Measurements from ENCODE around the gene PTPRG. TPM values are rescaled to one million over a fixed set of nuclear protein-coding genes. Genes with fewer than 3 reads are reported as not detected.

The PTPRG gene
- total RNA-seq, 1 donor from 2014 or later = 3.7 TPM

DNA sequence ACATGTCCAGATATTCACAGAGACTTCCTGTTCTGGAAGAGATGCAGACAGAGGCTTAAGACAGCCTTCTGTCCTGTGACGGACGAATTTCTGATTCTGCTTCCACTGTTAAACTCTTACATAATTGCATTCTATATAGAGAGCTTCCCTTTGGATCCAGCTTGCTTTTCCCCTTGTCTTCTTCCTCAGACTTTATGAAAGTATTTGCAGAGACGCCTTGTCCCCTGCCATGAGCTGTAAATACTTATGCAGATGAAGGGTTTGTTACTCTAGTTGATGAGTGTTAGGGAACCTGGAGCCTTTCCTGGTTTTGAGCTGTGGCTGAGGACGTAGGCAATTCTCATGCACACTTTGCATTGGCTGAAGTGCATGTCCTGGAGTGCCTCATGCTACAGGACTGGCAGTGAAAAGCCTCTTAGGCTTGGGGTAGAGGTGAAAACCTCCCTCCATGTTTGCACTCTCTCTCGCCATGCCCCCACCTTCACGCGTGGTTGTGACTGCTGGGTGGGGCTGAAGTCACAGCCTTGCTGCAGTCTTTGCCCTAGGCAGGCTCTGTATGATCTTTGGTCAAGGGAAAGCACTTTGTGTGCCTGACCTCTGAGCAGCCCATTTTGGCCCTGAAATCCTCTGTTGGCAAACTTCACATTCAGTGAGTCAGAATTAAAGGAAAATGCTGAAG lies 286.6 kb downstream of the PTPRG start:
- Mint-ChIP-seq H3K9me3 (no peaks in the 10 kb centered on the region), H3K4me1 (ENCODE audit: low read depth) (no peaks in the 10 kb centered on the region), H3K36me3 (ENCODE audit: low read depth) (no peaks in the 10 kb centered on the region), H3K27me3 (ENCODE audit: insufficient read depth) (peaks cover 2% of the 10 kb centered on the region), H3K4me3 (no peak overlapping the region), H3K27ac (no peak overlapping the region)
- no peak for DNase-seq (ENCODE audit: low spot score)
- intact Hi-C loops (cut with micrococcal nuclease) = no loop called here

DNA sequence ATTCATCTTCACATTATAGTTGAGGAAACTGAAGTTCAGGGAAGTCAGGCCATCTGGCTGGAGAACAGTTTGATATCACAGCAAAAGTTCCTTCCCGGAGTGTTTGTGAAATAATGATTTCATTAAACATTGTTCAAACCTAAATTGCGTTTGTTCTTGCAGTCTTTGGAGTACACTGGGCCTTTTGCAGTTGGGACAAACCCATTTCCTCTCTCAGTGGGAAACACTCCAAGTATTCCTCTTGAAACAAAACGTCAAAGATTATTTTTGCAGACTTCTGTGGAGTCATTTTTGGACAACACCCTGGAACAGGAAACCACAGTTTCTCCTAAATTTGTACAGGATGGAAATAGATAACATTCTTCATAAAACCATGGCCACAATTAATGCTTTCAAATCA lies 287.5 kb downstream of the PTPRG start:
- Mint-ChIP-seq H3K27ac (no peak overlapping the region), H3K27me3 (ENCODE audit: insufficient read depth) (peaks cover 2% of the 10 kb centered on the region), H3K9me3 (no peaks in the 10 kb centered on the region), H3K4me3 (no peak overlapping the region), H3K36me3 (ENCODE audit: low read depth) (no peaks in the 10 kb centered on the region), H3K4me1 (ENCODE audit: low read depth) (no peaks in the 10 kb centered on the region)
- DNase-seq (ENCODE audit: low spot score) = no peak
- intact Hi-C loops (cut with micrococcal nuclease) = no loop called here

DNA sequence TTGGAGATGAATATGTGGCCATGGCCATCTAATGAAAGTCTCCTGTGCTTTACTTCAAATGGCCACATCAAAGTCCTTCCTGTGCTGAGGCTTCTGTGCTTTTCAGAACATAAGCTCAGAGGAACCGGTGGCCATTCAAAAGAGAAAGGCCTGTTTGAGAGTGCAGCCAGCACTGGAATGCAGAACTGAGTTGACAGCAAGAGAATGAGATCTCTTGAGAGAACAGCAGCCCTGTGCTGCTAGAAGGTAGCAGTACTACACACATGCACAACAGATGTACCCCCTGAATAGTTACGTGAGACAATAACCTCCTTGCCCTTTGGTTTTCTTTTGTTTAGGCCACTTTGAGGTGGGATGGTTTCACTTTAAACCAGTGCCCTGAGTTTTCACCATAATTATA lies 292.5 kb downstream of the PTPRG start:
- no peaks in the 10 kb centered on the region for H3K9me3 Mint-ChIP-seq
- DNase-seq (ENCODE audit: low spot score) = no peak
- intact Hi-C loops (cut with micrococcal nuclease) = no loop called here
- no peak overlapping the region for H3K4me3 Mint-ChIP-seq
- H3K27me3 Mint-ChIP-seq (ENCODE audit: insufficient read depth) = peaks cover 2% of the 10 kb centered on the region
- no peaks in the 10 kb centered on the region for H3K4me1 Mint-ChIP-seq (ENCODE audit: low read depth)
- H3K27ac Mint-ChIP-seq = no peak overlapping the region
- H3K36me3 Mint-ChIP-seq (ENCODE audit: low read depth) = no peaks in the 10 kb centered on the region

DNA sequence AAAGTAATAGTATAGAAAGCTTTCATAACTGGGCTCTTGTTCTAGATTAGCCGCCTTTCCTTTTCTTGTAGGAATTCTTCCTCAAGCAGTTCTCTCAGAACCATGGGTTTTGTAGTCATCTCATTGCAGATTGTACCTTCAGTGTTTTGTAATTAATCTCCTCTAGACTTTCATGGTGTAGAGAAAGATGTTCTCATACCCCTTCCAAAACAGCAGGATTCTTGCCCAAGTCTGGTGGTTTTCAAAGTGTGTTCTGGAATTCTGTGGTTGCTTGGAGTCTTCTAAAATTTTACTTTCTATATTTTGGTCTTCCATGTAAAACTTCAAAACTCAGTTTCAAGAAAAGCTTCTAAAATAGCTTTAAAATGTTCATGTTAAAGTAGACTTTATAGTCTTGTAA lies 293.8 kb downstream of the PTPRG start:
- no peak for DNase-seq (ENCODE audit: low spot score)
- intact Hi-C loops (cut with micrococcal nuclease) = no loop called here
- H3K27me3 Mint-ChIP-seq (ENCODE audit: insufficient read depth) = peaks cover 2% of the 10 kb centered on the region
- no peaks in the 10 kb centered on the region for H3K9me3 Mint-ChIP-seq
- H3K36me3 Mint-ChIP-seq (ENCODE audit: low read depth) = no peaks in the 10 kb centered on the region
- H3K4me1 Mint-ChIP-seq (ENCODE audit: low read depth) = no peaks in the 10 kb centered on the region
- H3K4me3 Mint-ChIP-seq = no peak overlapping the region
- no peak overlapping the region for H3K27ac Mint-ChIP-seq

DNA sequence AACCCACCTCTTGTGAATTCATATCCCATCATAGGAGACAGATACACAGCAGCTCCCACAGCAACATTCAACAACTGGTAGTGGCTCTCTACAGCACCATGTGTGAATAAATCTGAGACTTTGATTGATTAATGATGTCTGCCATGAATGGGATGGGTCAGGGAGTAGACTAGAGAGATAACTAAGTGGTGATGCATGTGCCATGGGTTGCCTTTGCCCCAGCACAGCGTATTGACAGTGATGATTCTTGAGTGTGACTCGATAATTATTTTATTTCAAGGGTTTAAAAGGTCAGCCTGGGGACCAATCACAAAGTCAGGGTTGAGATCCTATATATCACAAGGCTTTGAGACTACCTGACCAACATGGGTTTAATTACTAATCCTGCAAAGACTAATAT lies 295.9 kb downstream of the PTPRG start:
- no peaks in the 10 kb centered on the region for H3K9me3 Mint-ChIP-seq
- H3K27ac Mint-ChIP-seq = no peak overlapping the region
- no peak overlapping the region for H3K4me3 Mint-ChIP-seq
- H3K36me3 Mint-ChIP-seq (ENCODE audit: low read depth) = no peaks in the 10 kb centered on the region
- no peak for DNase-seq (ENCODE audit: low spot score)
- H3K4me1 Mint-ChIP-seq (ENCODE audit: low read depth) = no peaks in the 10 kb centered on the region
- peaks cover 2% of the 10 kb centered on the region for H3K27me3 Mint-ChIP-seq (ENCODE audit: insufficient read depth)
- intact Hi-C loops (cut with micrococcal nuclease) = no loop called here

DNA sequence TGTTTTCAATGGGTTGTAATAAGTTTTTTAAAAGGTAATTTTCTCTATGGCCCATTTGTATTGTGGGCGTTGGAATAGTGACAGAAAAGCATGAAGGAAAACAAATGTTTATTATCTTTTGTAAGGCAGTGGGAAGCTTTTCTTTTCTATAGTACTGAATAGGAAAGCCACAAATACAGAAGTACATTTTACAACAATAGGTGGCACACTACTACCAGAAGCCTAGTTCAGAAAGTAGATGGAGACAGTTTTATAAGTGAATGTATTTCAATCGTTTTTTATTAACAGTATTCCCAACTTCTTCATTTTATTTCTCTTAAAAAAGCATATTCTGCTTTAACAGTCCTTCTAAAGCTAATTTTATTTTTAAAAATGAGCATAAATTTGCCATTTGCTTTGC lies 296.7 kb downstream of the PTPRG start:
- Mint-ChIP-seq H3K36me3 (ENCODE audit: low read depth) (no peaks in the 10 kb centered on the region), H3K27me3 (ENCODE audit: insufficient read depth) (peaks cover 2% of the 10 kb centered on the region), H3K27ac (no peak overlapping the region), H3K4me3 (no peak overlapping the region), H3K9me3 (no peaks in the 10 kb centered on the region), H3K4me1 (ENCODE audit: low read depth) (no peaks in the 10 kb centered on the region)
- no peak for DNase-seq (ENCODE audit: low spot score)
- intact Hi-C loops (cut with micrococcal nuclease) = loop anchor here (2.0 kb wide), 1 partner anchor 331 kb away; no protein-coding TSS in a partner anchor

DNA sequence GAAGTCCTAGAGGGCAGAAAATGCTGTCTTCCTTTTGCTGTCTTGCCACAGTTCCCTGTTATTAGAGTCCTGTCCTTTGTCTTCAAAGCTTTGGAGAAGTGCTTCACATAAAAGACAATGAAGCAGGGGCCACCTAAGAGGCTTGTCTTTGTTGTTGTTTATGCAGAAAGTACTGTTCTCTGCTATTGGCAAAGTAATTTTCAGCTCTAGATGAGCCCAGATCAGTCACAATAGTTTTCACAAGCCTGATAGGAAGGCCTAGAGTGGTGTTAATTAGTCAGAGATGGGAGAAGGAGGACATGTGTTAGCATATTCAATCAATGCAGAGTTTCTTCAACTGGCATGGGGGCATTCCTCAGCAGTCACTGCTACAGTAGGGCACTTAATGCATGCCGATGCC lies 300.0 kb downstream of the PTPRG start:
- no peaks in the 10 kb centered on the region for H3K27me3 Mint-ChIP-seq (ENCODE audit: insufficient read depth)
- no peaks in the 10 kb centered on the region for H3K4me1 Mint-ChIP-seq (ENCODE audit: low read depth)
- H3K9me3 Mint-ChIP-seq = no peaks in the 10 kb centered on the region
- H3K27ac Mint-ChIP-seq = no peak overlapping the region
- intact Hi-C loops (cut with micrococcal nuclease) = no loop called here
- no peak overlapping the region for H3K4me3 Mint-ChIP-seq
- no peaks in the 10 kb centered on the region for H3K36me3 Mint-ChIP-seq (ENCODE audit: low read depth)
- no peak for DNase-seq (ENCODE audit: low spot score)

DNA sequence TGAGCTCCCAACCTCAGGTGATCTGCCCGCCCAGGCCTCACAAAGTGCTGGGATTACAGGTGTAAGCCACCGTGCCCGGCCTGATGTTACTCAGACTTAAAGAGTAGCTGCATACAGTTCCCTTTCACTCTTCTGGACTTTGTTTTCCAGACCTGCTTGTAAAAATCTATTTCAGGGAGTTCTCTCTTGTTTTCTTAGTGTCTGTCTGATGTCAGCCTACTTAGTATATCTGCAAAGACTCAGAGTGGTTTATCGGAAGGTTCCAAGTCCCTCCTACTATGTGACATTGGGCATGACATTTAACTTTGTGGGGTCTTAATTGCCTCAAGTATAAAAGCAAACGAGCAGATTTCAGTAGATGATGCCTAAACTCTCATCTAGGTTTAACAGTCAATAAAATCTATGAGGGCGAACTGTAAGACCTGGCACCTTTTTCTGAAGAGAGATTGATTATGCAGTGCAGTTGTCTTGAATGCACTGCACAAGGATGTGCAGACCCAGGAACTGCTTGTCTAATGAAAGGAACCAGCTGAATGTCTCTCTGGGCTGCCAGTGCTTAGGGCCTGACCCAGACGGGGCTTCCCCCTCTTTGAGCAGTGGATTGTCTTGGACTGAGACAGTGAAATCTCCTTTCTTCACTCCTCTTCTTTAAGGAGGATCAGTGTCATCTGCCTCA lies 301.4 kb downstream of the PTPRG start:
- Mint-ChIP-seq H3K27me3 (ENCODE audit: insufficient read depth) (no peaks in the 10 kb centered on the region), H3K9me3 (no peaks in the 10 kb centered on the region), H3K4me1 (ENCODE audit: low read depth) (no peaks in the 10 kb centered on the region), H3K4me3 (no peak overlapping the region), H3K27ac (no peak overlapping the region), H3K36me3 (ENCODE audit: low read depth) (no peaks in the 10 kb centered on the region)
- no peak for DNase-seq (ENCODE audit: low spot score)
- intact Hi-C loops (cut with micrococcal nuclease) = no loop called here

DNA sequence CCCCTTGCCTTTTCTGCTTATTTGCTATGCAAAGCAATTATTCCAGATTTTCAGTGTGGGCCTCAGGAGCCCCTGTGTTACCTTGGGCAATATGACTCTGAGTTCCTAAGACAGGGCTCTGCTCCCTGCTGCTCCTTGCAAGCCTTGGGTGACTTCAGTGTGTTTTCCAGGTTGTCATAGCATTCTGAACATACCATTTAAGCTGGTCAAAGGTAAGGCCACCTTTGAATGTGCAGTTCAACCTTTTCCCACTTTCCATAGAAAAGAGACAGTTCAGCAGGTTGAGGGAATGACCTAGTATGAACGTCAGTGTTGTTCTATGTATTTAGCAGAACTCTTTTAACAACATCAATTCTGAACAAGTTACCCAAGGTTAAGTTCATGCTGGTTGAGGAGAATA lies 302.2 kb downstream of the PTPRG start:
- intact Hi-C loops (cut with micrococcal nuclease) = no loop called here
- H3K27me3 Mint-ChIP-seq (ENCODE audit: insufficient read depth) = no peaks in the 10 kb centered on the region
- no peak for DNase-seq (ENCODE audit: low spot score)
- no peaks in the 10 kb centered on the region for H3K36me3 Mint-ChIP-seq (ENCODE audit: low read depth)
- H3K4me1 Mint-ChIP-seq (ENCODE audit: low read depth) = no peaks in the 10 kb centered on the region
- H3K27ac Mint-ChIP-seq = no peak overlapping the region
- H3K4me3 Mint-ChIP-seq = no peak overlapping the region
- H3K9me3 Mint-ChIP-seq = no peaks in the 10 kb centered on the region

DNA sequence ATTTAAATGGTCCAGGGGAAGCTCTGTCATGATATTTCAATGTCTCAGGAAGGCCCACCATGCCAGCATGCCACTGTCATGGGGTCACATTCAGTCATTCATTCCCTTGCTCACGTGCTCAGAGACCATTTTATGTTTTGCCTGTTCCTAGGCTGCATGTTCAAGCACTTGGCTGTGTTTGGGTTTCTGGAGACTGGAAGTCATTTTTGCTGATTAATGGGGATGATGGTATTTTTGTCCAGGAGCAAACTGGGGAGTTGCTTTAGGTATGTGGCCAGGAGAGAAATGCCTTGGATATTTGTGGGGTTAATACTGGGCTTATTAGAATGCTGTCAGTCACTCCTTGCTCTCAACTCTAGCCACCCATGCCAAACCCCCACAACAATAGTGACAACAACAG lies 303.5 kb downstream of the PTPRG start:
- H3K4me3 Mint-ChIP-seq = no peak overlapping the region
- no peaks in the 10 kb centered on the region for H3K27me3 Mint-ChIP-seq (ENCODE audit: insufficient read depth)
- H3K9me3 Mint-ChIP-seq = no peaks in the 10 kb centered on the region
- DNase-seq (ENCODE audit: low spot score) = no peak
- H3K27ac Mint-ChIP-seq = no peak overlapping the region
- no peaks in the 10 kb centered on the region for H3K36me3 Mint-ChIP-seq (ENCODE audit: low read depth)
- intact Hi-C loops (cut with micrococcal nuclease) = no loop called here
- H3K4me1 Mint-ChIP-seq (ENCODE audit: low read depth) = no peaks in the 10 kb centered on the region

DNA sequence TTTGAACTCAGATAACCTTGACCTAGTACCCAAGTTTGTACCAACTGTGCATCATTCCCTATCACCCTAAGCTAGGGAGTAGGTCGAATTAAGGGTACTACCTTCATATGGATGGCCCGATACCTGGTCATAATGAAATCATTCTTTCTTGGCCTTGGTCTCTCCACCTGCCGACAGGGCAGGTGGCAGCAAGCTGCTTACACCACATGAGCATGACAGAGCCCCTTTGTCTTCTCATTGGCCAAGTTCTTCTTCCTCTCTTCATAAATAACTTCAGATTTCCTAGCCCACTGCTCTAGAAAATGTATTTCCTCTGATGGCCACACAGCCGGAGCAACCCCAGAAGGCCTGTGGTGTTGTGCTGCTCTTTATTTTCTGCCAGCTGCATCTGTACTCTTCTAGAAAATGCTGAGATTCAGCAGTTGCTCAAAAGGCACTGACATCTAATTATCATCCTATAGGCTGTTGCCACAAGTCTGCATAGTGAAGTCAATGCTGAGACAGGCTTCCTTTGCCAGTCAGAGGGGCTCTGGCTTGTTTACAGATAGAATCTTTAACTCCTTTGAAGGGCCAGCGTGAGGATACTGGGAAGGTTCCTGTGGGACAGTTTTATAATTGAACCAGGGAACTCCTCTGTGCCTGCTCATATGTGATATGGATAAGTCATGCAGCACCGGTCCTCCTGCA lies 304.2 kb downstream of the PTPRG start:
- Mint-ChIP-seq H3K36me3 (ENCODE audit: low read depth) (no peaks in the 10 kb centered on the region), H3K4me1 (ENCODE audit: low read depth) (no peaks in the 10 kb centered on the region), H3K27me3 (ENCODE audit: insufficient read depth) (no peaks in the 10 kb centered on the region), H3K27ac (no peak overlapping the region), H3K4me3 (no peak overlapping the region), H3K9me3 (no peaks in the 10 kb centered on the region)
- DNase-seq (ENCODE audit: low spot score) = no peak
- intact Hi-C loops (cut with micrococcal nuclease) = no loop called here

DNA sequence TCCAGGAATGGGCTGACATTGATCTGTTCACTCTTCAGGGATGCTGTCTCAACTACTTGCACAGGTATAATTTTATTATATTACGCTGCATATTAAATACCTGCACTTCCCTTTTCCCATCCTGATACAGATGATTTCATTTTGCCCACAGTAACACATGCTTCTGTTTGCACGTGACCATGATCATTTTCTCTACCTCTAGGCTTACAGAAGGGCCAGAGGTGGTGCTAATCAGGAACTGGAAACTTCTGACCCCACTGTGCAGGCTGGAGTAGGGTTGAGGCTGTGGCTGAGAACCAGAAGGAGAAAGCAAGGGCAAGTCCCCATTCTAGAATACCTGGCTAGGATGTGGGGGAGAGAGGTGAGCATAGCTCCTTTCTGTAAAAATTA lies 304.8 kb downstream of the PTPRG start:
- H3K27ac Mint-ChIP-seq = no peak overlapping the region
- no peaks in the 10 kb centered on the region for H3K9me3 Mint-ChIP-seq
- intact Hi-C loops (cut with micrococcal nuclease) = no loop called here
- H3K4me1 Mint-ChIP-seq (ENCODE audit: low read depth) = no peaks in the 10 kb centered on the region
- no peak overlapping the region for H3K4me3 Mint-ChIP-seq
- H3K36me3 Mint-ChIP-seq (ENCODE audit: low read depth) = no peaks in the 10 kb centered on the region
- no peak for DNase-seq (ENCODE audit: low spot score)
- H3K27me3 Mint-ChIP-seq (ENCODE audit: insufficient read depth) = no peaks in the 10 kb centered on the region

DNA sequence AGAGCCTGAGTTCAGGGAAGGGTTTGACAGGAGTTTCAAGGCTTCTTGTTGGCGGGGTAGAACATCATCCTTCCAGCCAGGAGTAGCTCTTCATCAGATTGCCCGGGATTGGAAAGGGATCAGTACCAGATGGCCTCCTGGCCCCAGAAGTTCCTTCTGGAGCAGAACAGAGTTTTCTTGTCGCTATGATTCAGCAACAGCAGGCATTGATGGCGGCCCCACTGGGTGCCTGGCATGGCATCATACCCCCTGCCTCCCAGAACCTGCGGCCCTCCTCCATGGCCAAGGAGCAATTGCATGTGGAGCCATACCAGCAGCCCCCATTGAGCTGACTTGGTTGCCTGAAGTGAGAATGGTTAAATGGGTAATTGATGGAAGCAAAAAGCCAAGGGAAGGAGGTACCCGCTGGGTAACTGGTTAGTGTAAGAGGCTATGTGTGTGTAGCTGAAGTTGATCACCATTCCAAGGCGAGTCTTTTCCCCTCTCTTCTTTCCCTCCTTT lies 305.6 kb downstream of the PTPRG start:
- Mint-ChIP-seq H3K9me3 (no peaks in the 10 kb centered on the region), H3K27me3 (ENCODE audit: insufficient read depth) (no peaks in the 10 kb centered on the region), H3K27ac (no peak overlapping the region), H3K36me3 (ENCODE audit: low read depth) (no peaks in the 10 kb centered on the region), H3K4me1 (ENCODE audit: low read depth) (no peaks in the 10 kb centered on the region), H3K4me3 (no peak overlapping the region)
- intact Hi-C loops (cut with micrococcal nuclease) = no loop called here
- no peak for DNase-seq (ENCODE audit: low spot score)

All from activated T-helper 1 cell treated with anti-CD3 and anti-CD28 coated beads, Interleukin-12 subunit alpha, Interleukin-12 subunit beta, Interleukin-2, Interleukin-4 antibody, amounts not matched to agents 30 ng/mL and 10 ng/mL and 1 ng/mL, durations not matched to agents 14 hours and 24 hours and 36 hours (primary cell).